Measurements from ENCODE around the gene GTF2B. TPM values are rescaled to one million over a fixed set of nuclear protein-coding genes. Genes with fewer than 3 reads are reported as not detected.
"Not testable (repeated sequence)": the region's sequence is repeated elsewhere in the genome, so short reads cannot be mapped to it uniquely, and the experiment has no call there.

GTF2B gene
- total RNA-seq, 4 donors from 2014 or later = 38.8 to 50.0 (median 40.3) TPM

- TF ChIP-seq POLR2A (IDR thresholded peaks at IDR 0.05) (no peak), CTCF (IDR thresholded peaks at IDR 0.05) (no peak)
- intact Hi-C loops (cut with DNase I; ENCODE audit: low total_unique reads) = no loop called here
- no peak overlapping the region for H3K4me3 ChIP-seq (ENCODE audit: low read depth, poor library complexity, severe bottlenecking)
- 95 to 100% methylated on average over 2 of the region's 2 CpGs for WGBS, 2 donors
- DNase-seq (ENCODE audit: low spot score in 2 of 2) = no peak
These were observed 31.9 kb upstream of the GTF2B start for GRCh38 chr1:88923224-88923623.

- intact Hi-C loops (cut with DNase I; ENCODE audit: low total_unique reads) = no loop called here
- H3K4me3 ChIP-seq (ENCODE audit: low read depth, poor library complexity, severe bottlenecking) = no peak overlapping the region
- 81 to 90% methylated on average over 3 of the region's 3 CpGs for WGBS, 2 donors
- DNase-seq (ENCODE audit: low spot score in 2 of 2) = no peak
- TF ChIP-seq POLR2A (IDR thresholded peaks at IDR 0.05) (no peak), CTCF (IDR thresholded peaks at IDR 0.05) (no peak)
These were observed 30.8 kb upstream of the GTF2B start for GRCh38 chr1:88922214-88922613.

GRCh38 chr1:88920845-88921244 is 29.5 kb upstream of the GTF2B start:
- H3K4me3 ChIP-seq (ENCODE audit: low read depth, poor library complexity, severe bottlenecking) = no peak overlapping the region
- intact Hi-C loops (cut with DNase I; ENCODE audit: low total_unique reads) = no loop called here
- no peak for TF ChIP-seq POLR2A (IDR thresholded peaks at IDR 0.05)
- TF ChIP-seq CTCF (IDR thresholded peaks at IDR 0.05) = no peak
- WGBS, 2 donors = 93 to 95% methylated on average over 1 of the region's 1 CpG
- no peak for DNase-seq (ENCODE audit: low spot score in 2 of 2)

GRCh38 chr1:88917321-88918025 is 26.1 kb upstream of the GTF2B start:
- TF ChIP-seq CTCF (IDR thresholded peaks at IDR 0.05) = no peak
- TF ChIP-seq POLR2A (IDR thresholded peaks at IDR 0.05) = no peak
- no peak overlapping the region for H3K4me3 ChIP-seq (ENCODE audit: low read depth, poor library complexity, severe bottlenecking)
- WGBS, 2 donors = 93 to 98% methylated on average over 3 of the region's 3 CpGs
- no peak for DNase-seq (ENCODE audit: low spot score in 2 of 2)
- intact Hi-C loops (cut with DNase I; ENCODE audit: low total_unique reads) = no loop called here

GRCh38 chr1:88916883-88917282 is 25.5 kb upstream of the GTF2B start:
- TF ChIP-seq POLR2A (IDR thresholded peaks at IDR 0.05) (no peak), CTCF (IDR thresholded peaks at IDR 0.05) (no peak)
- no peak overlapping the region for H3K4me3 ChIP-seq (ENCODE audit: low read depth, poor library complexity, severe bottlenecking)
- no peak for DNase-seq (ENCODE audit: low spot score in 2 of 2)
- intact Hi-C loops (cut with DNase I; ENCODE audit: low total_unique reads) = no loop called here
- WGBS, 2 donors = 46 to 57% methylated on average over 1 of the region's 1 CpG

GRCh38 chr1:88911800-88912199 is 20.4 kb upstream of the GTF2B start:
- intact Hi-C loops (cut with DNase I; ENCODE audit: low total_unique reads); H3K4me3 ChIP-seq (ENCODE audit: low read depth, poor library complexity, severe bottlenecking); DNase-seq (ENCODE audit: low spot score in 2 of 2): not testable (repeated sequence)
- WGBS, 2 donors = 94 to 96% methylated on average over 9 of the region's 9 CpGs
